NOMO-1 treated with DMSO at 0.1 percent for 48 hours (cell line): ENCODE results near the gene RBFOX2.

Experiments used
- DNase-seq: peaks from one replicate; lab custom pipeline; 2025; ENCODE audit not compliant: unreplicated experiment; lab: John Stamatoyannopoulos, UW

RBFOX2 gene

DNA sequence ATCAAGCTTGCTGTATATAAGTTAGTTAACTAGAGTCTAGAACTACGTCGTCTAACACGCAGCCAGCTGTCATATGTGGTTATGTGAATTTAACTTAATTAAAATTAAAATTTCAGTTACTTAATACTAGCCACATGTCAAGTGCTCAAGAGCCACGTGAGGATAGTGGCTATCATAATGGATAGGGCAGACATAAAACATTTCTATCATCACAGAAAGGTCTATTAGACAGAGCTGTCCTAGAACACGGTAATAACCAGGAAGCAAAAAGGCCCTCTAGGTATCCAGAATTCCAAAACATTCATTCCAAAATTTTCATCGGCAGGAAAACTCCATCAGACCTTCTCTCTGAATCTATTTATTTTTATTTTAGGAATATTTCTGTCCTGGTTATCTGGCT, 123.9 kb downstream of the RBFOX2 start:
- DNase-seq, result no peak

DNA sequence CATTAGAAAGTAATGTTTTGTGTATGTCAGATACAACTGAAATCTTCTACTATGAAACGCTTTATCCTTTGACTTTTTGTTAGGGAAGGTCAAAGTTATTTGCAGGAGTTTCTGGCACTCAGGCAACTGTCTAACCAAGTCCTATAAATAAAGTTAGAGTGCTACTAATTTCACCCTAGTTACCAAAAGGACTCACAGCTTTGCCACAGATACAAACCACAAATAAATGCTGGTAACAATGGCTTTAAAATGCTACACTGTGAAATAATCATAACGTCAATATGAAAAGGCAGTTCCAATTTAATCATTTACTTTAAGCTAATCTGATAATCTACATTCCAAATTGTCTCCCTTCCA, 124.3 kb downstream of the RBFOX2 start:
- DNase-seq, result no peak

DNA sequence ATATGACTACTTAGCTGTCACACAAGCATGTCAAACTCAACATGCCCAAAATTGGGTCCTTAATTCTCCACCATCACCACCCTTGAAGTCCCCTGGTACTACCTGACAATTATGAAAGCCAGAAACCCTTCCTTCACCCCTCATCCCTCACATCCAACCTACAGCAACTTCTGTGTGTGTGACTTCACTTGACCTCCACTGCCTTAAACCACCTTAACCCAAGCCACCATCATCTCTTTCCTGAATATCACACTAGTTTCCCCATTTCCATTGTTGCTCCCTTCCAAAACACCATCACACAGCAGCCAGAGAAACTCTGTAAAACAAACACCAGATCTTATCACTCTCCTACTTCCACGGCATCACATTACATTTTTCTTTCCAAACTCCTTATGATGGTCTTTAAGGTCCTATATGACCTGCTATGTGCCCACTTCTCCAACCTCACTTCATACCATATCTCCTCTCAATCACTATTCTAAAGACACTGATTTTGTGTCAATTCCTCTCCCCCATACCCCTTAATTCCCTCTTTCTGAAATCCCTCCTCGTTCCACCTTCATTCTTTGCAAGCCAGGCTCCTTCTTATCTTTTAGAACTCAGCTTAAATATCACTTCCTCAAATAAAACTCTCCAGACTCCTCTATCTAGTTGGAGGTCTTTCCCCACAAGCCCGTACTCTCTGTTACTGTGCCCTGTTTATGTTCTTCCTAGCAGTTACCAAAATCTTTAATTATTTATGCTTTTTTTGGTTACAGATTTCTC, 124.9 kb downstream of the RBFOX2 start:
- peak; percentile 48 for DNase-seq

DNA sequence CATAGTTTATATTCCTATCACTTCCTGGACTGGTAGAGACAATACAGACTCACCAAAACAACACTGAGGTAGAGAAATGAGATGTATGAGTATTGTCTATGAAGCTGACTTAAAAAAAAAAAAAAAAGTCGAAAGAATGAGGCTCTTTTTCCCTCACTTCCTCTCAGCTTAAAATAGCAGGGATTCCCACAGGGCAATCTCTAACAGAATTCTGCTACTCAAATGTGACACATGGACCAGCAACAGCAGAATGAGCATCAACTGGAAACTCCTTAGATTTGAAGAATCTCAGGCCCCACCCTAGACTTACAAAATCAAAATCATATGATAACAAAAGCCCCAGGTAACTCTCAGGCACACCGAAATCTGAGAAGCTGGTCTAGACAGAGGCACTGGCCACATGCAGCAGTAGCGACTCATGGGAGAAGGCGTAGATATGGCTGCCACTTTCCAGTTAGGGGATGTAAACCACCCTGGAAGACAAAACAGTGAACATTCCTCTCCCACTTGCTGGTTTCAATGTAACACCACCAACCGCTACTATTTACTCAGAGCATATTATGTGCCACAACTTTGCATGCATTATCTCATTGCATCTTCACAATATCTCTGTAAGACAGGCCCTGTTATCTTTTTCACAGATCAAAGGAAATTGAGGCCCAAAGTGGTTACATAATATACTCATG, 128.0 kb downstream of the RBFOX2 start:
- no peak for DNase-seq

DNA sequence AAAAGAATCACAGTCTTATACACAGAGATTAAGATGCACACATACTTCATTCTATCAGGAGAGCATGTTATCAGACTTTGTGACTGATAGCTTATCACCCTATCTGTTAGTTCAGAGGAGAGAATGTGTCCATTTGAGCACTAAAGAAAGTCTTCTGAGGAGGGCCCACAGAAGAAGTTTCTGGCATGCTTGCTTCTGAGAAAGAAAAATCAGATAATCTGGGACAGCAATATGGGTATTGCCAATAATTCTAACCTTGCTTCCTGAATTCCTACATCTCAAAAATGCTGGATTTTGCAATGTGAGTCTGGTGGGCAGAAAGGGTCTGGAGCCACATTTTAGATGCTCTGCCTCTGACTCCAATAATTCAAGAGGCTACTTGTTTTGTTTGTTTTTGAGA, 128.9 kb downstream of the RBFOX2 start:
- no peak for DNase-seq

DNA sequence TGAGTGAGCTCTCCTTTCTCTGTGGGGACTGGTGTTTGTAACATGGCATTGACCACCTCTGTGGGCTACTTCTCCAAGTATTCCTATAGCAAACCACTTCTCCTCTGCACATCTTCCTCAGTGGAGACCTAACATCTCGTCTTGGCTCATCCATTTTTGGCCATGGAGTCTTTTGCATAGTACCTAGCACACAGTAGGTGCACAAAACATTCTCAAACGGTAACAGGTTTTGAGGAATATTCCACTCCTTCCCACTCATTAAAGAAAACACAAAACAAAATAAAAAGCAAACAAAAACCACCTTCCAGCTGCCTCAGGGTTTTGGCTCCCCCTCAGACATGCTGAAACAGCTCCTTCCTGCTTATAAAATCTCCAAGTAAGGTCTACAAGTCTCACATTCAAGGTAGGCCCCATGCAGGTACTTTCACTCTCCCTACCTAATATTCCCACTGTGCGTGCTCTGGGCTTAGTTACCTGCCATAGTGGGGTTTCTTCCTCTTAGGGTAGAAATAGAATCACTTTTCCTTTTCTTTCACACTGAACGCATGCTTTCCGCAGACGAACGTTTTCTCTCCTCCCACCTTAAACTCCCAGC, 132.4 kb downstream of the RBFOX2 start:
- no peak for DNase-seq

DNA sequence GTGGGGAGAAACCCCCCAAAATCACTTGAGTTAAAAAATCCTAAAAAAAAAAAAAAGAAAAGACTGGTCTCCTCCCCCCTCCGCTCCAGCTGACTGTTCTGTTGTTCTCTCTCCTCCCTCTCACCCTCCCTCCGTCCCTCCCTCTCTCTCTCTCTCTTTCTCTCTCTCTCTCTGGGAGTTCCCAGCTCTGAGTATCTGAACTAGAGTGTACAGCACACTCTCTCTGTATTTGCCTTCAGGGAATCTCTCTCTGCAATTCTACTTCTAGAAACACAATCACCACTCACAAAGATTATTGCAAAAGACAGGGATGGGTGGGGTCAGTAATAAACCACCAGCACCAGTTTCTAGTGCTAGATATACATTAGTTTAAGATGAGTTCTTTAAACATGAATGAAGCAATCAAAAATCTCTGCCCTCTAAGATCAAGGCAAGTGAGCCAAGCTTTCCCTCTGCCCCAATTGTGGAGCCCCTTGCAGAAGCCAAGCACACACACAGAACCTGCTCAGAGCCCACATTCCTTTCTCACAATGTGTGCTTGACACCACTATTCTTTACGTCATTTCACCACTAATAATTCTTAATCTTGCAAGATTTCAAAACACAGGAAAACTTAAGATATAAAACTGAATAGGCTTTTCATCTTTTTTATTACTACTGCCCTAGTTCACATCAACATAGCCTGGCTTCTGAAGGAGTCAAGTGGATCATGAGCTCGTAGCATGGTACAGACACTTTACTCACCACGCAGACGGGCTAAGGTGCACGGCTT, 133.5 kb downstream of the RBFOX2 start:
- peak; percentile 58 for DNase-seq

DNA sequence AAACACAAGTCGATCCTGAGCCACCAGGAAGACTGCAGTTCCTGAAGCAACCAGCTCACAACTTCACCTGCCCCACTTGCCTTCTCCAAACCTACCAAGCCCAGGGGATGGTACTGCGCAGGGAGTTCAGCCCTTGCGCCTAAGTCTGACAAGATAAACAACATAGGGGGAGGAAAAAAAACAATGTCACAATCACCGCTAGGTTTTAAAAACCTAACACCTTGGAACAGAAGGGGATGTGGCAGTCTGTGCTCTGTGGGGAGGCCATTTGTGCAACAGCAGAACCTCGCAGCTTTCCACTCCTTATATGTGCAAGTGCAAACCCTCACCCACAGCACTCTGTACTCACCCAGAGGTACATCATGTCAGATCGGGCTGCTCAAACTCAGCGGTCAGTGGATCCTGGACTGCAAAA, 134.2 kb downstream of the RBFOX2 start:
- DNase-seq, result no peak

DNA sequence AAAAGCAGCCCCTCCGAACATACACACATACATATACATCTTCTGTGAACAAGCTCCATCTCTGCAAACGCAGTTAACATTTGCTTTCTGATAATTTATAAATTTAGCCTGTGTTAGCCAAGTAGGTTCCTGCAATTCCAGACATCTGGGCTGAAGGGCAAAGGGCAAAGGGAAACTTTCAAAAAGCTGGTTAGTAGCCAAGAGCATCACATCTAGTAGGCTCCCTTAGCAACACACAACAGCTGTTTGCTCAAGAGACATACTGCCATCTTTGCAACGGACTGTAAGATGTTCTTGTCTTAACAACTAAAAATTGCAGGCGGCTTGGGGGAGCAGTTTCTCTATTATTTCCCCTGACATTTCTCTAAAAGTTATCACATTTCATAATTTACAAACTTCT, 134.9 kb downstream of the RBFOX2 start:
- no peak for DNase-seq

DNA sequence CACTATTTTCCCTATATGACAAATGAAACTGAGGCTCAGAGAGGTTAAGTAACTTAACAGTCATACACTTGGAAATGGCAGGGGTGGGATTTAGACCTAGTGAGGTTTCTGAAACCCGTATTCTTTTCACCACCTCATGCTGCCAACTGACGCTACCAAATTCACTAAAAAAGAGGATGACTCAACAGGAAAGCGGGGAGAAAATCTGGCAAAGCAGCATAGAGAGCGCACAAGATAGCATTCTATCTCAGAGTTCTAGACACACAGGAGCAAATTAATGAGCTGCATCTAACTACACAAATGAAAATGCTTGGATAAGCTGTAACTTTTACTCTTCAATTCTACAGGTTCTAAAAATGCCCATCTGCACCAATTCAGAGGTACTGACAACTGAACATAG, 136.4 kb downstream of the RBFOX2 start:
- DNase-seq, result no peak

DNA sequence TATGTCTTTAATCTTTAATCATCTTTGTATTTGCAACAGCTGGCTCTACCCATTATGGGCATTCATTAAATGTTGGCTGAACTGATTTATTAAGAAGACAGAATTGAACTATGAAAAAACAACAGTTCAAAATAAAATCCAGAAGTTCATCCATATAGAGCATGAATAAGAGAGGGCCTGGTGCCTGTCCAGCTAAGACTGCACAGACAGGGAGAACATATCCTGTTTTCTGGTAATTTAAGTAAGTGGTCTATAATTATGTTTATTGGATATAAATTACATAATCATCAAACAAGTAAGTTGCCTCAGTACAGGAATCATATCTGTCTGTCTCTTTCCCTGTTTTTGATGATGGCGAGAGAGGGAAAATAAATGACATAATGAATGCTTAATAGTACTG, 137.2 kb downstream of the RBFOX2 start:
- no peak for DNase-seq

DNA sequence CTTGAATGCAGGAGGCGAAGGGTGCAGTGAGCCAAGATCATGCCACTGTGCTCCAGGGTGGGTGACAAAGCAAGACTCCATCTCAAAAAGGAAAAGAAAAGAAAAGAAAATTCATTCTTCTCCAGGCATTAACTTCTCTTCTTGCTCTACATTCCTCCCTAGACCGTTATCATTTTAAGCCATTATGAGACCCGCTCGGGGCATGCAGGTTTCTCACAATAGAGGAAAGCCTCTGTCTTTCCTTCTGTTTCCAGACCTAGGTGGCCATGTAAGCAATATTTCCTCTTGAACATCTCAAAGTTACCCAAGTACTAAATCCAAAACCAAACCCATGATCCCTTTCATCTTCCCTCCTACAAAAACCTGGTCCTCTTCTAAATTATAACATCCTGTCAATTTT, 139.6 kb downstream of the RBFOX2 start:
- DNase-seq, result no peak

DNA sequence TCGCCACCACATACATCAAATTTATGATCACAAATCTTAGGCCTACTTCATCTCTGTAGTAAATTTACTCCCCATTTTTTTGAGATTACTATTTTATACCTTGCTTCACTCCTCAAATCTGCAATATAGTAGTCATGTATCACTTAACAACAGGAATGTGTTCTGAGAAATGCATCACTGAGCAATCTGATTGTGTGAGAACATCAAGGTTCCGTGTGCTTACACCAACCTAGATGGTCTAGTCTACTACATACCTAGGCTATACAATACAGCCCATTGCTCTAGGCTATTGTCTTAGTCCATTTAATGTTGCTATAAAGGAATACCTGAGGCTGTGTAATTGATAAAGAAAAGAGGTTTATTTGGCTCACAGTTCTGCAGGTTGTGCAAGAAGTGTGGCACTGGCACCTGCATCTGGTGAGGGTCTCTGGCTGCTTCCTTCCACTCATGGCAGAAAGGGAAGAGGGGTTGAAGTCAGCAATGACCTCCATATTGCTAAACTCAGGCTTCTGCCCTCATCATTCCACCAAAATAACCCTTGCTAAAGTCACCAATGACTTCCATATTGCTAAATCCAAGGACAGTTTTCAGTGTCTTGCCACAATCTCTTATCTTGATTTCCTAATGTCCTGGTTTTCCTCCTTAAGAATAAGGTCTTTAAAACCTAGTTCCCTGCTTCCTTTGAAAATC, 140.3 kb downstream of the RBFOX2 start:
- no peak for DNase-seq

DNA sequence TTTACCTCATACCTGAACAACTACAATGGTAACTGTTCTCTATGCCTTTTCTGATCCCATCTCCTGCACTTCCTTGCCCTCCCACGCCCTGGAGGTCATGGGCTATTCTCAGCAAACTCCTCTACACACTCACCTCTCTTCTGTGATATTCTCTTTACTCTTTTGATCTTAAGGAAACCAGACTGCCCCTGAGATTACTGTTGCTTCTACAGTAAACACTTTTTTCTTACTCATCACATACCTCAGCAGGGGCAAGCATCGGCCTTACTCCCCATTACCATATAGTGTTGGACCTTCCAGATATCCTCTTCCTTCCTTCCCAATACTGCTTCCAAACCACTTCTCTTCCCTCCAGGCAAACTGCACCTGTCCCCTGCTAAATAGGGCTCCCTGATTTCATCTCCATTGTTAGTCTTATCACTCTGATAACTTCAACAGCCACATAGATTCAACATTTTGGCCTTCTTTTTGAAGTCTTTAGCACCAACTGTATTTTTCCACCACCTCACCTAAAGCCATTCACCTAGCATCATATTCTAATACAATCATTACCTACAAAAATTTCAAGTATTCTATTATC, 141.2 kb downstream of the RBFOX2 start:
- DNase-seq, result no peak

DNA sequence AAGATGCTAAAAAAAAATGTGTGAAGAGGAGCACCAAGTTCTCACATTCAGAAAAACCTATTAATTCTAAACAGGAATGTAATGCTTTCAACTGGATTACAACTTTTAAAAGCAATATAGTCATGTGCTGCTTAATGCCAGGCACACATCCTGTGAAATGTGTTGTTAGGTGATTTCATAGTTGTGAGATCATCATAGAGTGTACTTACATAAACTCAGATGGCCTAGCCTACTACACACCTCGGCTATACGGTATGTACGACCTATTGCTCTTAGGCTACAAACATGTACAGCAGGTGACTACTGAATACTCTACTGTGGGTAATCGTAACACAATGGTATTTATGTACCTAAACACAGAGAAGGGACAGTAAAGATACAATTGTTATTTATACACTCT, 142.3 kb downstream of the RBFOX2 start:
- DNase-seq, result no peak

DNA sequence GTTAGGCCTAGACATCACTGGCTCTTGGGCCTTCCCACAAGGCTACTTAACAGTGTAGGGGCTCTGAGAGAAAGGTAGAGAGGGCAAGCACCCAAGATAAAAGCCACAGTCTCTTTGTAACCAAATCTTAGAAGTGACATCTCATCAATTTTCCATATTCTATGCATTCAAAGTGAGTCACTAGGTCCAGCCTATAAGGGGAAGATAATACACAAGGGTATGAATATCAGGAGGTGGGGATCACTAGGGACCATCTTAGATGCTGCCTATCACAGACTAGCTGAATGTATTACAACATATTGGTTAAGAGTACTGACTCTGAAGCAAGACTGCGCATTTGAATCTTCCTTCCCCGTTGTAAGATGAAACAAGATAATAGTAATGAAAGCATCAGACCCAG, 144.1 kb downstream of the RBFOX2 start:
- DNase-seq, result no peak

DNA sequence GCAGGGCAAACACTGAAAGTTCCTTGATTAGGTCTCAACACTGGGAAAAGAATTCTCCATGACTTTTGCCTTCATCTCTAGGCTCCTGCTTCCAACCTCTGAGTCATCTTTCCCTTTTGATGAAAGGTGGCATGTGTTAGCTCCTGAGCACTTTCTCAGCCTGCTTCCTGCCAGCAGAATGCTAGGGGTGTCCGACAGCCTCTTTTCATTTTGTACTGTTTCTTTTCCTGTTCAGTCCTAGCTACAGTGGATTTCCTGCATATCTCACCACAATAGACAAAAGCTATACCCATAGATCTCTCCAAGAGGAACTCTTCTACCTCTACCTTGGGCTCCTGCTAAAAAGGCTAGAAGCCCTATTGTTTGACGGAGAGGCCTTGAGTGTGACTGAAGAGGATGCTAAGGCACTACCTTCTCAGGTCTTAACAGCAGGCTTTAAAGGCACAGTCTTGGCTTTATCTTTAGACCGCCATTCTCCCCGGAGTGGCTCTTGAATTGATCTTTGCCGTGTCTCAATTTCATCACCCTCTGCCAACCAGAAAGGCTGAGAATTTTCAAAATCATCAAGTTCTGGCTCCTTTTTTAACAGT, 145.5 kb downstream of the RBFOX2 start:
- peak; percentile 22 for DNase-seq

DNA sequence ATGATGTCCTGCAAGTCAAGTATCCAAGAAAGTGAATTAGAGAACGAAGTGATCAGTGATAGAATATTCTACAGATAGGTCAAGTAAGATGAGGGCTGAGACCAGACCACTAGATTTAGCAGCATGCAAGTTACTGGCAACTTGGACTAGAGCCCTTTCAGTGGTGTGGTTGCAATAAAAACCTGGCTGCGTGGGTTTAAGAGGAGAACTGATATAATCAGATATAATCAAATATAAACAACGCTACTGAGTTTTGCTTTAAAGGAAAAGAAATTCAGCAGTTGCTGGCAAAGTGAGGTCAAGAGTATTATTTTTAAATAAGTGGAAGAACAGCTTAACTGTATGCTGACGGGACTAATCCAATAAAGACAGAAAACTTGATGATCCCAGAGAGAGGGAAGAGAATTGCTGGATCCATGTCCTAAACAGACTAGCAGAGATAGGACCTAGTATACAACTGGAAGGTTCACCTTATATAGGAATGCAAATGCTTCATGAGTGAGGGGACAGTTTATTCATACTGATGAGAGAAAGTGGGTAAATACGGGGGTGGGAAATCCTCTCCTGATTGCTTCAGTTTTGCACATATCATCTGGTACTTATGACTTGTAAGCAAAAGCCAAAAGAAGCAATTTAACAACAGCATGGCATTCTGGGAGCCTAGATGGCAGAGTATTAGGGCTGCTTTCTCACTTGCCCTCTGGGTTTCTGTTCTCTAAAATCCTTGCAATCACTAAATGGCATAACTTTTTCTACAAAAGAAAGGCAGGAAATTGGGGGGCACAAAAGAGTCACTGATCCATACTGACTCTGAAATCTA, 146.2 kb downstream of the RBFOX2 start:
- peak; percentile 46 for DNase-seq

DNA sequence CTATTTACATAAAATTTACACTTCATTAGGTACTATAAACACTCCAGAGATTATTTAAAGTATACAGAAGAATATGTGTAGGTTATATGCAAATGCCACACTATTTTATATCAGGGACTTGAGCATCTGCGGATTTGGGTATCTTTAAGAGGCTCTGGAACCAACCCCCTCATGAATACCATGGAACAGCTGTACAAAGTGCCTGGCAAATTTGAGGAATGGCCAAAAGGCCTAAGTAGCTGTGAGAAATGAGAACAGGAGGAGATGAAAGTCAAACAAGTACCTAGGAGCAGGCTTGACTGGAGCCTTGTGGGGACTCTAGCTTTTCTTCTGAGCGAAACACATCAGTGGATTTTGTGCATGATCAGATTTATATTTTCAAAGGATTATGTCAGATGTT, 149.3 kb downstream of the RBFOX2 start:
- no peak for DNase-seq

DNA sequence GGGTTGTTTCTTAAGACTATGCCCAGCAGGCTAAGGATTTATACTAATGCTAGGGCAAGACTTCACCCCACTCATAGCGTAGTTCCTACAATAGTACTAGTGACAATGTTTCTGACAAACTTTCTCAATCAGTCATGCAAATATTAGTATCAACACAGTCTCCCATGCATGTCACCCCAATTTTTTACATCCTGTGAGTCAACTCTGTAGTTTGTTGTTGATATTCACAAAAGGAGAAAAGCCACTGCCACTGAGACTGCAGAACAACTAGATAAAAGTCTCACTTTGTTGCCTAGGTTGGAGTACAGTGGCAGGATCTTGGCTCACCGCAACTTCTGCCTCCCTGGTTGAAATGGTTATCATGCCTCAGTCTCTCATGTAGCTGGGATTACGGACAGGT, 155.2 kb downstream of the RBFOX2 start:
- DNase-seq, result no peak
